Measurements from ENCODE around the gene PKHD1.

Gene PKHD1

DNA sequence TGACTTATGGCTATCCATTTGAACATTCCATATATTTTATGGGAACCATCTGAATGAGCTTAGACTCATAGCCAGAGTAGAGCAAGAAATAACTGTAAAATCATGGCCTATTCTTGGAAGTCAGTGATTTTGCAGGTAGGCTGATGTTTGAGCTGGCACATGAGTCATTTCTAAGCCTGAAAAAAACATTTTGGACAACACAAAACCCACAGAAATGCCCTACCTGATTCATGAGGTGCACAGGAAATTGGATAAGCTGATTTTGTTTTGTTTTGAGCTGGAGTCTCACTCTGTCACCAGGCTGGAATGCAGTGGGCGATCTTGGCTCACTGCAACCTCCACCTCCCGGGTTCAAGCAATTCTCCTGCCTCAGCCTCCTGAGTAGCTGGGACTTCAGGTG lies 443.0 kb downstream of the PKHD1 start:
- no peak for DNase-seq (ENCODE audit: low read depth)
- no peak for TF ChIP-seq CTCF (conservative IDR thresholded peaks at IDR 0.05; ENCODE audit: control insufficient read depth, insufficient read depth, low read depth, low read length)
- no peak overlapping the region for H3K4me3 ChIP-seq (ENCODE audit: control insufficient read depth, low read depth, low read length)

- DNase-seq (ENCODE audit: low read depth) = no peak
- TF ChIP-seq CTCF (conservative IDR thresholded peaks at IDR 0.05; ENCODE audit: control insufficient read depth, insufficient read depth, low read depth, low read length) = no peak
- H3K4me3 ChIP-seq (ENCODE audit: control insufficient read depth, low read depth, low read length) = no peak overlapping the region
These were observed 447.4 kb downstream of the PKHD1 start for GRCh38 chr6:51640021-51640420.

- DNase-seq (ENCODE audit: low read depth) = no peak
- TF ChIP-seq CTCF (conservative IDR thresholded peaks at IDR 0.05; ENCODE audit: control insufficient read depth, insufficient read depth, low read depth, low read length) = no peak
- H3K4me3 ChIP-seq (ENCODE audit: control insufficient read depth, low read depth, low read length) = no peak overlapping the region
These were observed 454.0 kb downstream of the PKHD1 start for GRCh38 chr6:51633424-51633823.

DNA sequence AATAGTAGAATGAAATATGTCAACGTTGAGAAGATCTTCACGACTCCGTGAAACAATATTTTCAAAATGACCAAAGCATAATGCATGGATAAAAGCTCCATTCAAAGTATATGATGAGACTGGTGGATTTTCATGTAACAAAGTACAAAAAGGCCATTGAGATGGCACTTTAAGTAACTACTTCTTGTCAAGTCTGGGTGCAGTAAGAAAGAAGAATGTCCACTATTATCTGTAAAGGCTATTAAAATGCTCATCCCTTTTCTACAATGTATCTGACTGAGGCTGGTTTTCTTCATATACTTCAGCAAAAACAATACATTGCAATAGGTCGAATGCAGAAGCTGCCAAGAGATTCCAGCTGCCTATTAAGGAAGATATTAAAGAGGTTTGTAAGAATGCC lies 457.4 kb downstream of the PKHD1 start:
- H3K4me3 ChIP-seq (ENCODE audit: control insufficient read depth, low read depth, low read length) = no peak overlapping the region
- TF ChIP-seq CTCF (conservative IDR thresholded peaks at IDR 0.05; ENCODE audit: control insufficient read depth, insufficient read depth, low read depth, low read length) = no peak
- DNase-seq (ENCODE audit: low read depth) = no peak

- DNase-seq (ENCODE audit: low read depth) = no peak
- H3K4me3 ChIP-seq (ENCODE audit: control insufficient read depth, low read depth, low read length) = no peak overlapping the region
- TF ChIP-seq CTCF (conservative IDR thresholded peaks at IDR 0.05; ENCODE audit: control insufficient read depth, insufficient read depth, low read depth, low read length) = no peak
These were observed 461.0 kb downstream of the PKHD1 start for GRCh38 chr6:51626391-51626790.

- DNase-seq (ENCODE audit: low read depth) = no peak
- no peak for TF ChIP-seq CTCF (conservative IDR thresholded peaks at IDR 0.05; ENCODE audit: control insufficient read depth, insufficient read depth, low read depth, low read length)
- H3K4me3 ChIP-seq (ENCODE audit: control insufficient read depth, low read depth, low read length) = no peak overlapping the region
These were observed 461.8 kb downstream of the PKHD1 start for GRCh38 chr6:51625566-51625965.

- no peak for DNase-seq (ENCODE audit: low read depth)
- no peak overlapping the region for H3K4me3 ChIP-seq (ENCODE audit: control insufficient read depth, low read depth, low read length)
- no peak for TF ChIP-seq CTCF (conservative IDR thresholded peaks at IDR 0.05; ENCODE audit: control insufficient read depth, insufficient read depth, low read depth, low read length)
These were observed 466.4 kb downstream of the PKHD1 start for GRCh38 chr6:51620971-51621370.

Data from fibroblast of mammary gland (primary cell).